ENCODE measurements around the gene CEP120. TPM values are rescaled to one million over a fixed set of nuclear protein-coding genes. Genes with fewer than 3 reads are reported as not detected.

Gene CEP120
- total RNA-seq, 1 donor from 2014 or later = 29.8 TPM

DNA sequence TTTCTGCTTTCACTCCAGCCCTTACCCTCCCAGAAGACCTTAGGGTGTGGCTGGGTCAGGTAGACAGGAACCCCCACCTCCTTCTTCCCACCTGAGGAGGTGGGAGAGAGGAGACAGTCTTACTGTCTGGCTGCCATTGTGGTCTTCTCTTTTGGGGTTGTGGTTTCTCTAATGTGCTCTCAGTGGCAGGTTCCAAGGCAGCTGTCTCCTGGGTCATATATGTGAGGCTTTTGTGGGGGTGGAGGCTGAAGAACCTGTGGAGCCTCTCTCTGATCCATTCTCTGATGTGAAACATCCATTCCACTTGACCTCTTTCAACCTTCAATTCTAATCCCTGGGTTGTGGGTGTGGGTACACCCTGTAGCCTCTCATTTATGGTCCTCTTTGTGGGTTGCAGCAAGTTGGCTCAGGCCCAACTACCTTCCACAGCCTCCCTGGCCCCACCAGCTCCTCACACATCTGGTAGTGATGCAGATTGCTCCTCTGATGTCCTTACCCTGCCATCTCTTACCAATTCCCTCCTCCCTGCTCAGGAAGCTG is 118.4 kb downstream of the CEP120 start:
- no peak overlapping the region for H3K27ac Mint-ChIP-seq
- H3K9me3 Mint-ChIP-seq = no peaks in the 10 kb centered on the region
- intact Hi-C loops (cut with micrococcal nuclease) = no loop called here

DNA sequence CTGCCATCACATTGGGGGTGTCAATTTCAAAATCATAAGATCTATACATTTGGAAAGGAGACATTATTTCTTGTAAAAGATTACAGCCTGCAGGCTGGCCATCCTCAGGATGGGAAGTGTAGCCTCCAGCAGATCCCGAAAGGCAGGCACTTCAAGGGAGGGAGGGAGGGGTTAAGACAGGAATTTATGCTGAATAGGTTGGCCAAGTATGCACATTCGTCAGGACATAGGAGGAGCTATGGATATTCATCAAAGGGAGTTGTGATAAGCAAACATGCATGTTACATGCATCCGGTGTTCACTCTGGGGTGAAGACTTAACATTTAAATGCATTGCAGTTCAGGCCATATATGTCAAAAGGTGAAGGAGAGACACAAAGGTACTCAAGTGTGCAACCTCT is 119.4 kb downstream of the CEP120 start:
- Mint-ChIP-seq H3K4me1 (ENCODE audit: low read depth) (no peaks in the 10 kb centered on the region), H3K4me3 (no peak overlapping the region)
- intact Hi-C loops (cut with micrococcal nuclease) = no loop called here

More for the DNA sequence above, 118.4 kb downstream of the CEP120 start:
- no peaks in the 10 kb centered on the region for H3K4me1 Mint-ChIP-seq (ENCODE audit: low read depth)
- no peaks in the 10 kb centered on the region for H3K36me3 Mint-ChIP-seq (ENCODE audit: low read depth)
- peaks cover 2% of the 10 kb centered on the region for H3K27me3 Mint-ChIP-seq (ENCODE audit: insufficient read depth)
- no peak for DNase-seq (ENCODE audit: low spot score)
- no peak overlapping the region for H3K4me3 Mint-ChIP-seq

DNA sequence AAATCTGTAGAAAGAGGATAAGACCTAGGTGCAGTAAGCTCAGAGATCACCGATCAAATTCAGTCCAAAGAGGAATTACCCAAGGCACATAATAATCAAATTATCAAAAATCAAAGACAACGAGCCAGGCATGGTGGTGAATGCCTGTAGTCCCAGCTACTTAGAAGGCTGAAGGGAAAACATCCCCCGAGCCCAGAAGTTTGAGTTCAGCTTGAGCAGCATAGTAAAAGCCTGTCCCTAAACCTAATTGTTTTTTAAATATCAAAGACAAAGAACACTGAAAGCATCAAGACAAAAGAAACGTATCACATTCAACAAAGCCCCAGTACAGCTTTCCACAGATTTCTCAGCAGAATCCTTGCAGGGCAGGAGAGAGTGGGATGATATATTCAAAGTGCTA is 122.9 kb downstream of the CEP120 start:
- no peak for DNase-seq (ENCODE audit: low spot score)
- Mint-ChIP-seq H3K36me3 (ENCODE audit: low read depth) (no peaks in the 10 kb centered on the region), H3K9me3 (no peaks in the 10 kb centered on the region), H3K27me3 (ENCODE audit: insufficient read depth) (peaks cover 2% of the 10 kb centered on the region), H3K27ac (no peak overlapping the region), H3K4me1 (ENCODE audit: low read depth) (no peaks in the 10 kb centered on the region), H3K4me3 (no peak overlapping the region)
- intact Hi-C loops (cut with micrococcal nuclease) = no loop called here

More for the DNA sequence above, 119.4 kb downstream of the CEP120 start:
- H3K36me3 Mint-ChIP-seq (ENCODE audit: low read depth) = no peaks in the 10 kb centered on the region
- no peak for DNase-seq (ENCODE audit: low spot score)
- no peaks in the 10 kb centered on the region for H3K9me3 Mint-ChIP-seq
- no peak overlapping the region for H3K27ac Mint-ChIP-seq
- peaks cover 2% of the 10 kb centered on the region for H3K27me3 Mint-ChIP-seq (ENCODE audit: insufficient read depth)

DNA sequence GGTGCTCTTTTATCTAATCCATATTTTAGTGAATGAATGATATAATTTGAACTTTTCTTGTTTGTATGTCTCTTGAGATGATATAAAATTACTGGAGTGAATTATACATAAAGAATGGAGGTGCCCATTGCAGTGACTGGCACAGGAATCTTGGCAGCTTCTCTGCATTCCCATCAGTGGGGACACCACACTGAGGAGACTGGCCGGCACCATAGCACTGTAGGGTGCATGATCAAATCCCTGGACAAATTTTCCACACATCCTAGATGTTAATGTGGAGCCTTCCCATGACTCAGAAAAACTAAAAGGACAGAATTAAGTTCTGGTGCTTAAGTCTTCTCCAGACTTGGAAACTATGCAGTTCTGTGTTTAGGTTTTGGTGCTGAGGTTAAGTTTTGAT is 124.1 kb downstream of the CEP120 start:
- Mint-ChIP-seq H3K27me3 (ENCODE audit: insufficient read depth) (peaks cover 2% of the 10 kb centered on the region), H3K9me3 (no peaks in the 10 kb centered on the region), H3K27ac (no peak overlapping the region), H3K4me1 (ENCODE audit: low read depth) (no peaks in the 10 kb centered on the region), H3K4me3 (no peak overlapping the region), H3K36me3 (ENCODE audit: low read depth) (no peaks in the 10 kb centered on the region)
- intact Hi-C loops (cut with micrococcal nuclease) = no loop called here
- DNase-seq (ENCODE audit: low spot score) = no peak

DNA sequence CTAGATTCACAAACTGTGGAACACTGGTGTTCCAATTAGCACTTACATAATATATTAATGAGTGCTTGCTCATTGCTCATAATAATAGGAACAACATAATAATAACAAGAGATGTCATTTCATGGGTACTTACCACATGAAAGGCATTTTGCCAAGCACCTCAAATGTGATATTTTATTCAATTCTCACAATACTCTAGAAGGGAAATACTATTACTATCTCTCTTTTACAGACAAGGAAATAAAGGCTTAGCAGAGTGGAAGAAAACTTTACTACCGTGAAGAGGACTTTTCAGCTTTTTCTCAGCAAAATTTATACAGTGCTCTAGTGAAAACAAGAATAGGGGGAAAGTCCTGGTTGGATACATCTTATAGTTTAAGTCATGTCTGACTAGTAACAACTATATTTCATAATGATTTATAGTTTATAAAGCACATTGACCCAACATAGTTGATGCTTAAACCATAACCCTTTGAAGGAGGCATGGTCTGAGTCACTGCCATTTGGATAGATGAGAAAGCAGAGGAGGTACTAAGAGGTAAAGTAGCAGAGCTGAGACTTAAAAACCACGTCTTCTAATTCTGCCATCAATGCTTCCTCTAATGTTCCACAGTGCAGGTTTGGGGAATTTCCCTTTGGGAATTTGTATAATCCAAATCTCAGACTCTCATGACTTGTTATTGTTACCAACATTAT is 124.7 kb downstream of the CEP120 start:
- H3K27ac Mint-ChIP-seq = no peak overlapping the region
- intact Hi-C loops (cut with micrococcal nuclease) = no loop called here
- H3K27me3 Mint-ChIP-seq (ENCODE audit: insufficient read depth) = peaks cover 5% of the 10 kb centered on the region
- no peaks in the 10 kb centered on the region for H3K36me3 Mint-ChIP-seq (ENCODE audit: low read depth)
- no peaks in the 10 kb centered on the region for H3K4me1 Mint-ChIP-seq (ENCODE audit: low read depth)
- DNase-seq (ENCODE audit: low spot score) = no peak
- no peaks in the 10 kb centered on the region for H3K9me3 Mint-ChIP-seq
- no peak overlapping the region for H3K4me3 Mint-ChIP-seq

DNA sequence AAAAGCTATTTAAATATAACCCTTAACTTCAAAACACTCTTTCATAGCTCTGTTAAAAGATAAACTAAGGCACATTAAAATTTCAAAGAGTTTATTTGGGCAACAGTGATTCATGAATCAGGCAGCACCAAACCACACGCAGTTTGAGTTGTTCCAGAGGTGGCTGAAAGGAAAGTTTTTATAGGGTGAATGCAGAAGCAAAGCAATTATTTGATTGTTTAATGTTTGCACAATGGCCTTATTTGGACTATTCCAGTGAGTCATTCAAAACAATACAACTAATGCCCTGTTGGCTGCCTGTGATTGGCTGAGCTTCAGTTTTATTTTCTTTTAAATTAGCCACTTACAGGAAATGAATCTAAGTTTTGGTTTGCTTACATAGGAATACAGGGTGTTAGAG is 125.3 kb downstream of the CEP120 start:
- no peaks in the 10 kb centered on the region for H3K4me1 Mint-ChIP-seq (ENCODE audit: low read depth)
- H3K4me3 Mint-ChIP-seq = no peak overlapping the region
- DNase-seq (ENCODE audit: low spot score) = no peak
- H3K27me3 Mint-ChIP-seq (ENCODE audit: insufficient read depth) = peaks cover 5% of the 10 kb centered on the region
- H3K9me3 Mint-ChIP-seq = no peaks in the 10 kb centered on the region
- no peaks in the 10 kb centered on the region for H3K36me3 Mint-ChIP-seq (ENCODE audit: low read depth)
- H3K27ac Mint-ChIP-seq = no peak overlapping the region
- intact Hi-C loops (cut with micrococcal nuclease) = no loop called here

DNA sequence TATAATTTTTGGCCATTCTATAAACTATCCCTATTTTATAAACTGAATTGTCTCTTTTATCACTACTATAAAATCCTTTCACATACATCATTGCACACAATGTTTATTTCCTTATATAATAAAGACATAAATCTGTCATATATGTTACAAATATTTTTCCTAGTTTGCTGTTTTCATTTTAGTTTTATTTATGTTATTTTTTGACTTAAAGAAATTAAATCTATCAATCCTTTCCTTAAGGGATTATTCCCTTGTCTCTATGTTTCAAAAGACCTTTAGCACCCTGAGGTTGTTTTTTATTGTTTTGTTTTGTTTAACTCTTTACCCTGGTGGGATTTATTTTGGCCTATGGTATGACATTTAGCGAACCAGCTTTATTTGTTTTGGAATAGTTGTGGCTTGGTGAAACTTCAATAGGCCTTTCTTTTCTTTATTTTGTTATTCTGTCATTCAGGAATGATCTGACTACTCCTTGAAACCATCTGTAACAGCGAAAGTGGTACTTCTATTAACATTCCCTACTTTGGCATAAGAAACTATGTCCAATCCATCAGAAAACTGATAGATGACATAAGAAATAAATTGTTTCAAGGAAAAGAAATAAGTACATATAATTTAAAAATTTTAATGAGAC is 125.9 kb downstream of the CEP120 start:
- H3K9me3 Mint-ChIP-seq = no peaks in the 10 kb centered on the region
- DNase-seq (ENCODE audit: low spot score) = no peak
- H3K4me3 Mint-ChIP-seq = no peak overlapping the region
- intact Hi-C loops (cut with micrococcal nuclease) = no loop called here
- peaks cover 5% of the 10 kb centered on the region for H3K27me3 Mint-ChIP-seq (ENCODE audit: insufficient read depth)
- H3K27ac Mint-ChIP-seq = no peak overlapping the region
- no peaks in the 10 kb centered on the region for H3K36me3 Mint-ChIP-seq (ENCODE audit: low read depth)
- H3K4me1 Mint-ChIP-seq (ENCODE audit: low read depth) = no peaks in the 10 kb centered on the region

Other genes starting within 250 kb of the CEP120 start
- gene CSNK1G3, start 88.8 kb upstream of the CEP120 start, total RNA-seq = 39.6 and 45.8 TPM in 2 replicates